Transverse colon (tissue), 4 donors: ENCODE data around the gene RAB3C.

Experiments used
- CTCF ChIP-seq, 5 experiments: fragments of 200-600 bp in 3 of 5; fragments of 450-650 bp in 2 of 5; sonication (generic) in 3 of 5; IDR thresholded peaks; 1 replicate in 2 of 5; 2 replicates in 3 of 5; pipeline ENCODE4 v1.5.1; 2016 to 2017; ENCODE audit warnings: antibody characterized with exemption in 5 of 5, inconsistent platforms in 3 of 5, mild to moderate bottlenecking in 2 of 5, moderate library complexity in 1 of 5
- EP300 ChIP-seq: sonication (generic); formaldehyde crosslinking; IDR thresholded peaks from one replicate; pipeline ENCODE4 v1.6.1; 2017; ENCODE audit warnings: antibody characterized with exemption, low read depth
- POLR2A ChIP-seq: fragments of 450-650 bp; IDR thresholded peaks from one replicate; pipeline ENCODE4 v1.6.1; 2016; ENCODE audit warnings: antibody characterized with exemption, mild to moderate bottlenecking, moderate library complexity
- POLR2AphosphoS5 ChIP-seq, 3 donors: sonication (generic); formaldehyde crosslinking; IDR thresholded peaks; one replicate each; pipeline ENCODE4 v1.6.1; 2016; ENCODE audit warnings: antibody characterized with exemption in 3 of 3

- no peak for TF ChIP-seq POLR2A
- no peak for TF ChIP-seq CTCF (IDR thresholded peaks at IDR 0.05)
- no peak for TF ChIP-seq EP300
- TF ChIP-seq POLR2AphosphoS5 (IDR thresholded peaks at IDR 0.05): no peak
Measured at GRCh38 chr5:58565033-58565432, 17.8 kb upstream of the RAB3C start.
